Measurements from ENCODE around the gene KPTN. TPM values are rescaled to one million over a fixed set of nuclear protein-coding genes. Genes with fewer than 3 reads are reported as not detected.

KPTN gene
- 1.3 TPM for total RNA-seq

DNA sequence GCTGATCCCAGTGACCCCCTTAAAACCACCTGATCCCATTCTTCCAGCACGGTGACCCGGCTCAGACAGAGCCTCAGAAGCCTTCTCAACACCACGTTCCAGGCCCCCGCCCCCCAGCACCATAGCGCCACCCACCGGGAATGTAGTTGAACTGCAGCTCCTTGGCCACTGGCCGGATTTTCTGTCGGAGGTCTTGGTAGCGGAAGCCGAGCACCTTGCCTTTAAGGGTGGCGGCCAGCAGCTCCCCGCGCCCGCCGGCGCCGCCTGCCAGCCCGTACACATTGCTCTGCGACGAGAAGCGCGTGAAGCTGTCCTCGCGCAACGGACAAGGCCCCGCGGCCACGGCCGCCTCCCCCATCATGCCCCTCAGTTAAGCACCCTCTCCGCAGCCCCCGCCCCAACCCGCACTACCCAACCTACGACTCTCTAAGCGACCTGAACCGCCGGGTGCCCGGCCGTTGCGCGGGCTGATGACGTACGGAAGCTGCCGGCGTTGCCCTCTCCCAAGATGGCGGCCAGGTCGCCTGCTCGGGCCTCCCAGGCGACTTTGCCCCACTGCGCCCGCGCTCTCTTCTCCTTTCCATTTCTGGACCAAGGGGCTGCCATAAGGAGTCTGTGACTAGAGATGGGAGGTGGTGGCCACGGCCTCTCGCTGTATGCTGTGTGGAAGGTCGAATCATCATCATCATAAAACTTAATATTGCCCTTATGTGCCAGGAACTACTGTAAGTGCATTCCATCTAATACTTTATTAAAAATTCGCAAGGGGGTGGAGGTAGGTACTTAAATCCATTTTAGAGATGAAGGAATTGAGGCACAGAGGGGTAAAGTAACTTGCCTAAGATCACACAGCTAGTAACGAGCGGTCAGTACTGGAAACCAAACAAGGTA, at the start of gene KPTN:
Gene KPTN, minus strand, starts transcription at position 420 of the 891 bp plus-strand sequence. Its CDS starts 59 bp downstream, at position 361.
- peak within 1 kb of the TSS; percentile 72 for H3K4me3 ChIP-seq (ENCODE audit: low read length)
- H3K9me3 ChIP-seq (ENCODE audit: low read depth, low read length) = no peaks in the 10 kb centered on the region
- H3K4me1 ChIP-seq (ENCODE audit: insufficient read depth, low read length) = peaks cover 25% of the 10 kb centered on the region
- H3K27me3 ChIP-seq (ENCODE audit: insufficient read depth, low read length) = no peaks in the 10 kb centered on the region

DNA sequence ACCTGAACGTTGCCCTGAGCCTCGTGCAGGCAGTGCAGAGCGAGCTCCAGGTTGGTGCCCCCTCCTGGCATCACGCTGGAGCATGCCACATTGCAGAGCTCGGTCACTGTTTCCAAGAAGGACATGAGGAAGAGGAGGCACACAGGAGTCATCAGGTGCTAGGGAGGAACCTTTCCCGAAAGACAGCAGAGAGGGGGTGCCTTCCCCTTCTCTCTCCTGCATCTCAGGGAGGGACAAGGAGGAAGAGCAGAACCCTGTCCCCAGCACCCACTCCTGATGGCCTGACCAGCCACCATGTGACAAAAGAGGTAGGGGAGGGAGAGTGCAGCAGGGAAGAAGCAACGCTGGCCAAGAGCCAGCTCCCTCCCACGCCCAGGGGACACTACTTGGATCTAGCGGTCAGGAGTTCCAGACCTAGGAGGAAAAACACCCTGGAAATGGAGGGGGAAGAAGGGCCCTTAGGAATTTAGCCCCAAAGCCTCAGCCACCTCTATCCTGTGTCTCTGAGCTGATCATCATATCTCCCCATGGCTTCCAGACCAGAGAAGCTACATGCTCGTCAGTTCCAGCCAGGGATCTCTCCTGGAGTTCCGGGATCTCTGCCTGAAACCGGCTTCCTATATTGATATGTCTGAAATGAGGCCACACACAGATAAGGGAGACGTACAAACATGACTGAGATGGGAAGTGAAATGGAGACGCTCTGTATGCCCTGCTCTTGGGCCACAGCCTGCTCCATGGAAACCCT, 47.8 kb upstream of the KPTN start:
- H3K4me3 ChIP-seq (ENCODE audit: low read length) = no peak overlapping the region
- H3K4me1 ChIP-seq (ENCODE audit: insufficient read depth, low read length) = no peaks in the 10 kb centered on the region
- H3K9me3 ChIP-seq (ENCODE audit: low read depth, low read length) = no peaks in the 10 kb centered on the region
- no peaks in the 10 kb centered on the region for H3K27me3 ChIP-seq (ENCODE audit: insufficient read depth, low read length)

DNA sequence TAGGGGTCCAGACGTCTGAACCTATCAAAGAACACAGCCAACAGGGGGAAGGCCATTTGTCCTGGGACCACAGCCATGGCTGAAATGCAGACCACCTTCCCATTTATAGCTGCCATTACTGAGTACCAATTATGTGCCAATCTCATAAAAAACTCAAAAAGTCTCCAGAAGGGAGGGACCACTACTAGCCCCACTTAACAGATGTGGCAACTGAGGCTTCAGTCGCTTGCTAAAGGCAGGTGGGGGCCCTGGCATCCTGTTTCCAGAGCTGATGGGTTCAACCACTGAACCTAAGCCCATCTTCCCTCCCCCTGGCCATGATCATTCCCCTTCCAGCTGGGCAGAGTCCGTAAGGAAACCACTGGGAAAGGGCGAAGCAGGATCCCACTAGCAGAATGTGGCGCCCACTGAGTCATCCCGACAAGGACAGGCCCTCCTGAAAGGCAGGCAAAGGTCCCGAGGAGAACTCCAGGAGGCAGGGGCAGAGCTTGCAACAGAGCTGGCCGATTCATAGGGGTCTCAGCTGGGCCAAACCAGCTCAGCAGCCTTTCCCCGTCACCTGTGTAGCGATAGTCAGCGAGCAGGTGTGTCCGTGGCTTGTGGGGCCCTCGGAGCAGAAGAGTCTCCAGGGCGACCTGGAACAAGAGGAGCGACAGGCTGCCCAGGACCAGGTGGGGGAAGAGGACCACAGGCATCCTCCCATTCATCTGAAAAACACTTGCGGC, 45.2 kb upstream of the KPTN start:
- Histone ChIP-seq H3K9me3 (ENCODE audit: low read depth, low read length) (no peaks in the 10 kb centered on the region), H3K27me3 (ENCODE audit: insufficient read depth, low read length) (no peaks in the 10 kb centered on the region), H3K4me3 (ENCODE audit: low read length) (no peak overlapping the region), H3K4me1 (ENCODE audit: insufficient read depth, low read length) (no peaks in the 10 kb centered on the region)

DNA sequence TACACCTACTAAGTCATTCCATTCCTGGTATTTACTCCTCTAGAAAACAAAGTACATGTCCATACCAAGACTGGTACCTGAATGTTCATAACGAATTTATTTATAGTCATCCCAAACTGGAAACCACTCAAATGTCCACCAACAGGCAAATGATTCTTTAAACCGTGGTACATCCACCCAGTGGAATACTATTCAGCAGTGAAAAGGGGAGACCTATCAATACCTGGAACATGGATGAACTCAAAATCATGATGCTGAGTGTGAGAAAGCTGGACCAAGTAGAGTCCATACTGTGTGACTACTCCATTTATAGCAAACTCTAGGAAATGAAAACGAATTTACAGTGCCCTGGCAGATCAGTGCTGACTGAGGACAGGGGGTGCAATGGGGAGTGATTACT, 42.8 kb upstream of the KPTN start:
- peaks cover 5% of the 10 kb centered on the region for H3K27me3 ChIP-seq (ENCODE audit: insufficient read depth, low read length)
- H3K4me3 ChIP-seq (ENCODE audit: low read length) = no peak overlapping the region
- H3K9me3 ChIP-seq (ENCODE audit: low read depth, low read length) = no peaks in the 10 kb centered on the region
- peaks cover 4% of the 10 kb centered on the region for H3K4me1 ChIP-seq (ENCODE audit: insufficient read depth, low read length)

DNA sequence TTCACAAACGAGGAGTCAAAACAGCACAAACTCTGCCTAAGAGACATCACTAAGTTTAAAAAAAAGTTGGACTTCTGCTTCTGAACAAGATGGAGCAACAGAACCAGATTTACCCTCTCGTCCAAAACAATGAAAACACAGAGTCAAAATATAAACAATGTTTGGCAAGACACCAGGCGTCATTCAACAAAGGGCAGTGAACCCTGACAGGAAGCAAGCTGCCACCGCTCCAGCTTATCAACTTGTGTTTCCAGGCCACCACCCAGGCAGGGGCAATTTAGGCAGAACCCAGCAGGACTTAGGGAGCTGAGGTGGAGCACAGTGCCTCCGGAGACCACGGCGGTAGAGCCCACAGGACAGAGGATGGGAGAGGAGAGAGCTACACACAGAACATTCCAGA, 39.5 kb upstream of the KPTN start:
- peaks cover 16% of the 10 kb centered on the region for H3K4me1 ChIP-seq (ENCODE audit: insufficient read depth, low read length)
- H3K27me3 ChIP-seq (ENCODE audit: insufficient read depth, low read length) = peaks cover 5% of the 10 kb centered on the region
- H3K9me3 ChIP-seq (ENCODE audit: low read depth, low read length) = no peaks in the 10 kb centered on the region
- no peak overlapping the region for H3K4me3 ChIP-seq (ENCODE audit: low read length)

DNA sequence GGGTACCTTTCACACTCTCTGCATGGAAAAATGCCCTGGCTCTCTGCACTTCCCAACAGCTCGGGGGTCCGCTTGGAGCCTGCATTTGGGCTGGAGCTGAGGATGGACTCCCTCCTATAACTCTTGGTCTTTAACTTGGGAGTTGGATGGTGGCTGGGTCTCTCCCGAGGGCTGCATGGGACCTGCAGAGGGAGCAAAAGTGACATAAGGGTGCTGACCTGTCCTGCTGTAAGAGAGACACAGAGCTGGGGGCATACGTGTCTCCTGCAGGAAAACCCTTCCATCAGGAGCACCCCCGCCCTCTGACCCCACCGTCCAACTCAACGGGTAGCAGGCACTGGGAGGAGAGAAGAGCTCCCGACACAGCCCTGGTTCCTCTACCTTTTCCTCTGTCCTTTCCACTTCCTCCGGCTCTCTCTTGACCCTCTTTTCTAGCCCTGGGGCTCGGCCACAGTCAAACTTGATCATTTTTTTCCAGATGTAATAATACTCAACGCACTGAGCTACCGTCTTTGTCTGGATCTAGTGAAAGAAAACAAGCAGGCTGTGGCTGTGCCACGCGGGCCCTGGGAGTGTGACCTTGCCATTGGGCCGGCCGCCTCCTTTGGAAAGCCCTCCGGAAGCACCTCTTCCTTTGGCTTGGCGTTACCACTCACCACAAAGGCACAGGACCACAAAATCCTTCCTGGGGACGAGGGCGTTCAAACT, 37.6 kb upstream of the KPTN start:
- no peak overlapping the region for H3K4me3 ChIP-seq (ENCODE audit: low read length)
- H3K27me3 ChIP-seq (ENCODE audit: insufficient read depth, low read length) = peaks cover 5% of the 10 kb centered on the region
- H3K4me1 ChIP-seq (ENCODE audit: insufficient read depth, low read length) = peaks cover 33% of the 10 kb centered on the region
- H3K9me3 ChIP-seq (ENCODE audit: low read depth, low read length) = no peaks in the 10 kb centered on the region

DNA sequence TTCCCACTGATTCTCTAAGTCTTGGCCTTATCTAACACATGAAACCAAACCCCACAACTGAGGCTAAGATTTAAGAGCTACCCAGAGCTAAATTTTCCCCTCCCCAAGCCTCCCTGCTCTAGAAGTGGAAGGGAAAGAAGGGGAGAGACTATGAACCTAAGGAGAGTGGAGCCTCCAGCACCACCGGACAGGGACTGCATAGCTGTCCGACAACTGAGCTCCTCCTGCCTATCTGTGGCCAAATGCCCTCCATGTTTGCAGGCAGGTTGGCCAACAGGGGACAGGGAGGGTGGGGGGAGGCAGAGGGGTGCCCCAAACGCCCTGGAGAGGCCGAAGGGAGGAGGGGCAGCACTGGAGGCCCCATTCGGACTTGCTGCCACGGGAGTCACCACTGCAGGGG, 36.8 kb upstream of the KPTN start:
- H3K4me1 ChIP-seq (ENCODE audit: insufficient read depth, low read length) = peaks cover 41% of the 10 kb centered on the region
- peaks cover 5% of the 10 kb centered on the region for H3K27me3 ChIP-seq (ENCODE audit: insufficient read depth, low read length)
- no peaks in the 10 kb centered on the region for H3K9me3 ChIP-seq (ENCODE audit: low read depth, low read length)
- no peak overlapping the region for H3K4me3 ChIP-seq (ENCODE audit: low read length)

DNA sequence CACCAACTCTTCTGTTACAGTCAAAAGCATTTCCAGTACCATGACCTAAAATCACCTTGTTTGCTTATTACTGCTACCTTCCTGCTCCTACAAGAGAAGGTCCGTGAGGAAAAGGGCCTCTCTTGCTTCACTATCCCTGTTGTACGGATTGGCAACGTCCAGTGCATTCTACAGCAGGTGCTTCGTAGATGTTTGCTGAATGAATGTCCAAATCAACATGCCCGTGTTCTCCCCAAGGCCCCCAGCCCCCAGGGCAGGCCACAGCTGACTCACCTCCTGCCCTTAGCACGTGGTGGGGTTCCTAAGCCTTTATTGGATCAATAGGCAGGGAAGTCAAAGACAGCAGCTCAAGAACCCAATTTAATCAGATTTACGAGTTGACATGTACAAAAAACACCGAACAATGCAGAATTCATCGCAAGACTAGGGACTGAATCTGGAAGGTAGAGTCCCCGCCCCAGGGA, 36.4 kb upstream of the KPTN start:
- H3K9me3 ChIP-seq (ENCODE audit: low read depth, low read length) = no peaks in the 10 kb centered on the region
- peaks cover 5% of the 10 kb centered on the region for H3K27me3 ChIP-seq (ENCODE audit: insufficient read depth, low read length)
- H3K4me3 ChIP-seq (ENCODE audit: low read length) = no peak overlapping the region
- peaks cover 45% of the 10 kb centered on the region for H3K4me1 ChIP-seq (ENCODE audit: insufficient read depth, low read length)

DNA sequence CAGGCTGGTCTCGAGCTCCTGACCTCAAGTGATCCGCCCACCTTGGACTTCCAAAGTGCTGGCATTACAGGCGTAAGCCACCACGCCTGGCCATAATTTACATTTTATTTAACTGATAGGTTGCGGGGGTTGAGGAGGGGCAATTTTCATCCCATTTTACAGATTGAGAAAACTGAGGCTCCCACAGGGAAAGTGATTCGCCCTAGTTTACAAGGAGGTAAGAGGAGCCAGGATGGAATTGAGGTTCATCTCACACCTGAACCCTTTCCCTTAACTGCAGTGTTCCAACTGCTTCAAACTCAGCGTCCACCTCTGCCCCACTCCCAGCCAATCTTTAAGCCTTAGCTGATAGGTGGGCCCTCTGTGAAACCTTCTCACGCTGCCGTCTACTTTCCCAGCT, 34.8 kb upstream of the KPTN start:
- H3K9me3 ChIP-seq (ENCODE audit: low read depth, low read length) = no peaks in the 10 kb centered on the region
- H3K4me1 ChIP-seq (ENCODE audit: insufficient read depth, low read length) = peaks cover 50% of the 10 kb centered on the region
- H3K4me3 ChIP-seq (ENCODE audit: low read length) = no peak overlapping the region
- H3K27me3 ChIP-seq (ENCODE audit: insufficient read depth, low read length) = peaks cover 5% of the 10 kb centered on the region

DNA sequence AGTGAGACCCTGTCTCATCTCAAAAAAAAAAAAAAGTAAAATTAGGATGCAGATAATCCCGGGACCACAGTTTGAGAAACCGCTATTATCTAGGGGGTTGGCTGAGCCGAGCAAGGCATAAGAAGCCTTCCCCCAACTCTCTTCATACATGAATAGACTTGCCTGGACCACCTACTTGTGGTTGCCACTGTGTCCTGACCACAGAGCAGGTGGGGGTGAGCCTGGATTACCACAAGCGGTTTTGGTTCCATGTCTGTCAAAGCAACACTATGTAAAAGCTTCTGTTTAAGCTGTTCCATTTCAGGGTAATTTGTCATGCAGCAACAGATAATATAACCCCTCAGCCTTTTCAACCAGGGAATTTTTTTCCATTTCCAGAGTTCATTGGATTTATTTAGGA, 34.1 kb upstream of the KPTN start:
- Histone ChIP-seq H3K4me3 (ENCODE audit: low read length) (no peak overlapping the region), H3K9me3 (ENCODE audit: low read depth, low read length) (no peaks in the 10 kb centered on the region), H3K27me3 (ENCODE audit: insufficient read depth, low read length) (peaks cover 5% of the 10 kb centered on the region), H3K4me1 (ENCODE audit: insufficient read depth, low read length) (peaks cover 58% of the 10 kb centered on the region)

DNA sequence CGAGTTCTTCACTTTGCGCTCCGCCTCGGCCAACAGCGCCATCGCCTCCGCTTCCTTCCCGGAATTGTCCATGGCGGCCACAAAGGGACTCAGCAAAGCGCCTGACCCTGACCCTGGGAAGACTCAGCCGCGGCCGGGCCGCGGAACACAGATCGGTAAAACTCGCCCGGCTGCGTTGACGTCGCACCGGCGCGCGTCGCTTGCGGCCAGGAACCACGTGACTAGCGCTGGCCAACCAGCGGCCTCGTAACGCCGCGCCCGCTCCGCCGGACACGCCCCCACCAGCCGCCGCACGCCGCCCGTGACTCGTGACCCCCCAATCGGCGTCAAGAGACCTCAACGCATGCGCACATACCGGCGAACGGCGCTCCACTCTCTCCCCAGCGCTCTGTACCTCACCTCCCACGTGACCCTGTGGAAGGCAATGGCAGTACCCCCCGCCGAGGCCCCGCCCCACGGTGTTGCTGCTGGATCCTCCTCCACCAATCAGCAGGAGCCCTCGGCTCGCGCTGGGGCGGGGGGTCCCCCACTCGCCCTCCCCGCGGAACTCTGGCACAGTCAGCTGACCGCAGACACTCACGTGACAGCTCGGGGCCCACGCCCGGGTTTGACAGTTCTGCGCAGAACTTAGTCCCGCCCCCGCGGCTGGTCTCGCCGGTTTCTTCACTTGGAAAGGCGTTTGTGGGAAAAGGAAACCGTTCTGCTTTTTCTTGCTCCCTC, 31.0 kb upstream of the KPTN start, which contains the start of gene NAPA:
Gene NAPA, minus strand, starts transcription at position 195 of the 720 bp plus-strand sequence. Its CDS starts 123 bp downstream, at position 72.
- no peaks in the 10 kb centered on the region for H3K27me3 ChIP-seq (ENCODE audit: insufficient read depth, low read length)
- H3K4me3 ChIP-seq (ENCODE audit: low read length) = peak within 1 kb of the TSS; percentile 100
- no peaks in the 10 kb centered on the region for H3K9me3 ChIP-seq (ENCODE audit: low read depth, low read length)
- peaks cover 72% of the 10 kb centered on the region for H3K4me1 ChIP-seq (ENCODE audit: insufficient read depth, low read length)

DNA sequence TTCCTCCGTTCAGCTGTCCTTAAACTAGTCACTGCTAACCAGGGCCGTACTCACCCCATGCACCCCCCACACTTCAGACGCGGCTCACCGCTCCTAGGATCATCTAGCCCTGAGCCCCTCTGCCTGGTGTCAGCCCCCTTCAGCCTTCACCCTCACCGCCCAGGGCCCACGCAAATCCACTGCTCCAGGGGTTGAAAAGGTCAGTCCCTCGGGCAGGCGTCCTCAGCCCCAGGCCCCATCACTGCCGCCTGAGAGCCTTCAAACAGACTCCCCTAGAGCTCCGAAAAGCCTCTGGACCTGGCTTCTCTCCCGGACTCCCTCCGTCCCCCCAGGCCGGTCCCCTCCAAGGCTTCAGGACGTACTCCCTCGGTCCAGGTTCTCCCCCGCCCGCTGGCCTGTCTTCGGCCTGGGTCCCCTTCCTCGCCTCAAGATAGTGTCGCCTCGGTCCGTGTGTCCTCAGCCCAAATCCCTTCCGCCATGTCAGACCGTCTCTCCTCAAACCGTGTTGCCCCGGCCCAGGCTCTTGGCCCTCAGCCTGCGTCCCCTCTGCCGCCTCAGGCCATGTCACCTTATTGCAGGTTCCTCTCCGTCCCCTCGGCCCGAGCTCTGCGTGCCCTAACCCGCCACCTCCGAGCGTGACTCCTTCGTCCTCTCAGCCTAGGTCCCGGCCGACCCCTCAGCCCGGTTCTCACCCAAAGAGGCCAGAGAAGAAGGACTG, 30.3 kb upstream of the KPTN start:
- Histone ChIP-seq H3K4me1 (ENCODE audit: insufficient read depth, low read length) (peaks cover 70% of the 10 kb centered on the region), H3K4me3 (ENCODE audit: low read length) (peak overlapping the region; percentile 100), H3K9me3 (ENCODE audit: low read depth, low read length) (no peaks in the 10 kb centered on the region), H3K27me3 (ENCODE audit: insufficient read depth, low read length) (no peaks in the 10 kb centered on the region)

DNA sequence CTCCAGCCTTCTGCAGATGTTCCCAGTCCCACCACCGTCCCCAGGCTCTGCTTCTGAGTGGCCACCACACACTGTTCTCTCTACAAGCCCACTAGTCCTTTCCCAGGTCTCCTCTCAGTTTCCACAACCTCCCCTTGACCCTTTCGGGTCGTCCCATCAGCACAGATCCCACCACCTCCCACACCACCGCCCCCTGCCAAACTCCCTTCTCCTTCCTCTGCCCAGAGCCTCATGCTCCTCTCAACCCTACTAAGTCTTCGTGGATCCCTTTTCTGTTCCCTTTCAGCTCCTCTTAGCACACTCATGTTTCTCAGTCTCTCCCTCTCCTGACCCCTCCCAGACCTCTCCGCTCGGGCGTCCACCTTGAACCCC, 28.9 kb upstream of the KPTN start:
- no peak overlapping the region for H3K4me3 ChIP-seq (ENCODE audit: low read length)
- peaks cover 63% of the 10 kb centered on the region for H3K4me1 ChIP-seq (ENCODE audit: insufficient read depth, low read length)
- H3K9me3 ChIP-seq (ENCODE audit: low read depth, low read length) = no peaks in the 10 kb centered on the region
- no peaks in the 10 kb centered on the region for H3K27me3 ChIP-seq (ENCODE audit: insufficient read depth, low read length)

Measured in mononuclear cell (primary cell).